Stimulated activated CD4-positive, alpha-beta T cell treated with anti-CD3 and anti-CD28 coated beads, Interleukin-2, amount 100 ng/mL, for 48 hours (primary cell): ENCODE data around the gene PCDHA11.
"Not testable (repeated sequence)": the region's sequence is repeated elsewhere in the genome, so short reads cannot be mapped to it uniquely, and the experiment has no call there.

Source experiments
- DNase-seq, 2 donors: peaks; one replicate each; pipeline ENCODE4 v3.0.0-alpha.2; 2020

Gene PCDHA11

DNA sequence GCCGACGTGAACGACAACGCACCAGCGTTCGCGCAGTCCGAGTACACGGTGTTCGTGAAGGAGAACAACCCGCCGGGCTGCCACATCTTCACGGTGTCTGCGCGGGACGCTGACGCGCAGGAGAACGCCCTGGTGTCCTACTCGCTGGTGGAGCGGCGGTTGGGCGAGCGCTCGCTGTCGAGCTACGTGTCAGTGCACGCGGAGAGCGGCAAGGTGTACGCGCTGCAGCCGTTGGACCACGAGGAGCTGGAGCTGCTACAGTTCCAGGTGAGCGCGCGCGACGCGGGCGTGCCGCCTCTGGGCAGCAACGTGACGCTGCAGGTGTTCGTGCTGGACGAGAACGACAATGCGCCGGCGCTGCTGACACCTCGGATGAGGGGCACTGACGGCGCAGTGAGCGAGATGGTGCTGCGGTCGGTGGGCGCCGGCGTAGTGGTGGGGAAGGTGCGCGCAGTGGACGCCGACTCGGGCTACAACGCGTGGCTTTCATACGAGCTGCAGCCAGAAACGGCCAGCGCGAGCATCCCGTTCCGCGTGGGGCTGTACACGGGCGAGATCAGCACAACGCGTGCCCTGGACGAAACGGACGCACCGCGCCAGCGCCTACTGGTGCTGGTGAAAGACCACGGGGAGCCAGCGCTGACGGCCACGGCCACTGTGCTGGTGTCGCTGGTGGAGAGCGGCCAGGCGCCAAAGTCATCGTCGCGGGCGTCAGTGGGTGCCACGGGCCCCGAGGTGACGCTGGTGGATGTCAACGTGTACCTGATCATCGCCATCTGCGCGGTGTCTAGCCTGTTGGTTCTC lies 18.7 kb upstream of the PCDHA11 start:
- DNase-seq, result not testable (repeated sequence)

- no peak for DNase-seq
These were observed 12.7 kb upstream of the PCDHA11 start, which contains the start of gene PCDHA10 for GRCh38 chr5:140855772-140856674. Gene PCDHA10, plus strand, starts transcription at chr5:140855897. Its CDS starts 152 bp downstream, at chr5:140856049.

GRCh38 chr5:140857177-140857986 lies 11.4 kb upstream of the PCDHA11 start:
- no peak for DNase-seq

GRCh38 chr5:140857987-140858240 lies 10.8 kb upstream of the PCDHA11 start:
- no peak for DNase-seq

- no peak for DNase-seq
These were observed 6.1 kb upstream of the PCDHA11 start for GRCh38 chr5:140862441-140863295.

- DNase-seq, result no peak
These were observed 764 bp downstream of the PCDHA11 start for GRCh38 chr5:140869555-140869886.

- no peak for DNase-seq
These were observed 1.8 kb downstream of the PCDHA11 start for GRCh38 chr5:140870221-140871201.

GRCh38 chr5:140875085-140876065 lies 6.6 kb downstream of the PCDHA11 start, which contains the start of gene PCDHA12:
Gene PCDHA12, plus strand, starts transcription at chr5:140875308. Its CDS starts 165 bp downstream, at chr5:140875473.
- DNase-seq, result no peak

DNA sequence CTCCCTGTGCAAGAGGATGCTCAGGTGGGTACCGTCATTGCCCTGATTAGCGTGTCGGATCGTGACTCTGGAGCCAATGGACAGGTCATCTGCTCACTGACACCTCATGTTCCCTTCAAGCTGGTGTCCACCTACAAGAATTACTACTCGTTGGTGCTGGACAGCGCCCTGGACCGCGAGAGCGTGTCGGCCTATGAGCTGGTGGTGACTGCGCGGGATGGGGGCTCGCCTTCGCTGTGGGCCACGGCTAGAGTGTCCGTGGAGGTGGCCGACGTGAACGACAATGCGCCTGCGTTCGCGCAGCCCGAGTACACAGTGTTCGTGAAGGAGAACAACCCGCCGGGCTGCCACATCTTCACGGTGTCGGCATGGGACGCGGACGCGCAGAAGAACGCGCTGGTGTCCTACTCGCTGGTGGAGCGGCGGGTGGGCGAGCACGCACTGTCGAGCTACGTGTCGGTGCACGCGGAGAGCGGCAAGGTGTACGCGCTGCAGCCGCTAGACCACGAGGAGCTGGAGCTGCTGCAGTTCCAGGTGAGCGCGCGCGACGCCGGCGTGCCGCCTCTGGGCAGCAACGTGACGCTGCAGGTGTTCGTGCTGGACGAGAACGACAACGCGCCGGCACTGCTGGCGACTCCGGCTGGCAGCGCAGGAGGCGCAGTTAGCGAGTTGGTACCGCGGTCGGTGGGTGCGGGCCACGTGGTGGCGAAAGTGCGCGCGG lies 7.9 kb downstream of the PCDHA11 start:
- not testable (repeated sequence) for DNase-seq

GRCh38 chr5:140877262-140877581 lies 8.5 kb downstream of the PCDHA11 start:
- DNase-seq, result no peak

DNA sequence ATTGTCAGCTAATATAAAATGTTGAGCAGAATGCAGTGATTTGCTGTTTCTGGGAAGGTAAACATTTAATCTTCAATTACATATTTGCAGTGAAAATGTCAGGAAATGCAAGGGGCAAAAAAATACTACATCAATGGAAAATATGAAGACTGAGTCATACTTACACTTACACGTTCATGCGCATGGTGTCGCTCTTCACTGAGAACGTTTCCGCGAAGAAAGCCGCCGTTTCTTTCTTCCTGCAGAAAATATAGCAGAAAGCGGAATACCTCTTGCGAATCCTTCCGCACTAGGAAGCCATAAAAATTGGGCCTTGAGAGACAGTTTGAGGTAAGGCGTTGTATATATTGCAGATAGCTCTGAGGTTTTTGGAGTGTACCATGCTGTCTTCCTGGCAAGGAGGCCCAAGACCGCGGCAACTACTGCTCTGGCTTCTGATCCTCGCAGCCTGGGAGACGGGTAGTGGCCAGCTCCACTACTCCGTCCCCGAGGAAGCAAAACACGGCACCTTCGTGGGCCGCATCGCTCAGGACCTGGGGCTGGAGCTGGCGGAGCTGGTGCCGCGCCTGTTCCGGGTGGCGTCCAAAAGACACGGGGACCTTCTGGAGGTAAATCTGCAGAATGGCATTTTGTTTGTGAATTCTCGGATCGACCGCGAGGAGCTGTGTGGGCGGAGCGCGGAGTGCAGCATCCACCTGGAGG lies 13.3 kb downstream of the PCDHA11 start, which contains the start of gene PCDHA13:
TSS of gene PCDHA13 (plus strand) at position 236 of the 702 bp plus-strand sequence. CDS start at position 381, 145 bp downstream.
- no peak for DNase-seq

DNA sequence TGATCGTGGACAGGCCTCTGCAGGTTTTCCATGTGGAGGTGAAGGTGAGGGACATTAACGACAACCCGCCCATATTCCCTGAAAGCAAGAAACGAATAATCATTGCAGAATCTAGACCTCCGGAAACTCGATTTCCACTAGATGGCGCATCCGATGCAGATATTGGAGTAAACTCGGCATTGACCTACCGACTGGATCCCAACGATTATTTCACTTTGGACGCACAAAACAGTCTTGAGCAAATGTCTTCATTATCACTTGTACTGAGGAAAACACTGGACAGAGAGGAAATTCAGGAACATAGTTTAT lies 13.8 kb downstream of the PCDHA11 start:
- no peak for DNase-seq

DNA sequence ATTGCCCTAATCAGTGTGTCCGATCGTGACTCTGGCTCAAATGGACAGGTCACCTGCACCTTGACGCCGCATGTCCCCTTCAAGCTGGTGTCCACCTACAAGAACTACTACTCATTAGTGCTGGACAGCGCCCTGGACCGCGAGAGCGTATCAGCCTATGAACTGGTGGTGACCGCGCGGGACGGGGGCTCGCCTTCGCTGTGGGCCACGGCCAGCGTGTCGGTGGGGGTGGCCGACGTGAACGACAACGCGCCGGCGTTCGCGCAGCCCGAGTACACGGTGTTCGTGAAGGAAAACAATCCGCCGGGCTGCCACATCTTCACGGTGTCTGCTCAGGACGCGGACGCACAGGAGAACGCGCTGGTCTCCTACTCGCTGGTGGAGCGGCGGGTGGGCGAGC lies 14.6 kb downstream of the PCDHA11 start:
- no peak for DNase-seq

- no peak for DNase-seq
These were observed 15.4 kb downstream of the PCDHA11 start for GRCh38 chr5:140883927-140884697.

DNA sequence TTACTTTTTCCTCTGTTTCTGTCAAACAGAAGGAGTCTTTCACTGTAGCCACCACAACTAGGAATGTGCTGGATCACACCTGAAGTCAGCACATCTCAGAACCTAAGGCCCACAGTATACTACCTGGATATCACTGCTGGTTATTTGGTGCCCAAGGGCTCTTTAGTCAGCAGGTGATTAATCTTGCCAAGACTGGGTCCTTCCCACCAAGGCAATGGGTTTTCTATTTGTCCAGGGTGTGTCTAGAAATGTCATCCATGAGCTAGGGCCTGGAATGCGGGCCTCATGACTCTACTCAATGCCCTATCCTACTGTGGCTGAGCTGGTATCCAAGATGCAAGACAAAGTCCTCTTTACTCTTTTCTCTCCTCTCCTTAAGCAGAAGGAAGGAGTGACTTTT lies 47.6 kb downstream of the PCDHA11 start:
- no peak for DNase-seq
